Adipocyte (in vitro differentiated cells): ENCODE measurements around the gene ABCG8.

Experiments
- DNase-seq: peaks from one replicate; pipeline ENCODE4 v3.0.0-alpha.2; 2015; ENCODE audit warnings: low read depth
- H3K27me3 ChIP-seq: replicated peaks from 2 replicates; pipeline ENCODE4 v1.7.0; 2013; ENCODE audit warnings: mild to moderate bottlenecking, low read length, moderate library complexity; ENCODE audit not compliant: control insufficient read depth, insufficient read depth
- H3K36me3 ChIP-seq: 2 replicates; pipeline ENCODE4 v1.7.0; 2013; ENCODE audit warnings: low read length, mild to moderate bottlenecking, moderate library complexity; ENCODE audit not compliant: control insufficient read depth, insufficient read depth, severe bottlenecking
- H3K4me1 ChIP-seq: 2 replicates; pipeline ENCODE4 v1.7.0; 2013; ENCODE audit warnings: mild to moderate bottlenecking, low read length, moderate library complexity; ENCODE audit not compliant: control insufficient read depth, insufficient read depth
- H3K4me3 ChIP-seq: 2 replicates; pipeline ENCODE4 v1.7.0; 2013; ENCODE audit warnings: mild to moderate bottlenecking, low read length, moderate library complexity
- H3K9ac ChIP-seq: 2 replicates; pipeline ENCODE4 v1.7.0; 2013; ENCODE audit warnings: mild to moderate bottlenecking, low read length, moderate library complexity
- H3K9me3 ChIP-seq: 2 replicates; pipeline ENCODE4 v1.7.0; 2013; ENCODE audit warnings: mild to moderate bottlenecking, low read length, moderate library complexity; ENCODE audit not compliant: control insufficient read depth

The ABCG8 gene

DNA sequence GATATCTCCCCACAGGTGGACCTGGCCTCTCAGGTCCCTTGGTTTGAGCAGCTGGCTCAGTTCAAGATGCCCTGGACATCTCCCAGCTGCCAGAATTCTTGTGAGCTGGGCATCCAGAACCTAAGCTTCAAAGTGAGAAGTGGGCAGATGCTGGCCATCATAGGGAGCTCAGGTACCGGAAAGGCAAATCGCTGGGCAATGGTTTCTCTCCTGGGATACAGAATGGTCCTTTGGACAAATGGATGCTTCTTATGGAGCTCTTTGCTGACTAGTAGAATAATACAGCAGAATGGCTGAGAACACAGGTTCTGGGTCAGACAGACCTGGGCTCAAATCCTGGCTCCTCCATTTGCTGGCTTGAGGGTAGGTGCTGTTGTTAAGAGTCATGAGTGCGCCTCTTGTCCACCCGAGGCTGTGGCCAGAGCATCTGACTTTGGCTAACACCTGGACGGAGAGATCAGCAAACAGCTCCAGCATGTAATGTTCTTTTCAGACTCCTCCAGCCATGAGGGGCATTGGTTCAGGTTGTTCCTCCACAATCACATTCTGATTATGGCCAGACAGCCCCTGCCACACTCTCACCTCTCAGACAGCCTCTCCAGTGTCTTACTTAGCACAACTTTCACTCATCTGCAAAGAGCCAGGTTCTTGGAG lies 7.5 kb downstream of the ABCG8 start:
- Histone ChIP-seq H3K4me1 (no peaks in the 10 kb centered on the region), H3K36me3 (no peaks in the 10 kb centered on the region), H3K27me3 (peaks cover 53% of the 10 kb centered on the region), H3K9ac (no peak overlapping the region), H3K9me3 (peaks cover 3% of the 10 kb centered on the region), H3K4me3 (no peak overlapping the region)
- no peak for DNase-seq

DNA sequence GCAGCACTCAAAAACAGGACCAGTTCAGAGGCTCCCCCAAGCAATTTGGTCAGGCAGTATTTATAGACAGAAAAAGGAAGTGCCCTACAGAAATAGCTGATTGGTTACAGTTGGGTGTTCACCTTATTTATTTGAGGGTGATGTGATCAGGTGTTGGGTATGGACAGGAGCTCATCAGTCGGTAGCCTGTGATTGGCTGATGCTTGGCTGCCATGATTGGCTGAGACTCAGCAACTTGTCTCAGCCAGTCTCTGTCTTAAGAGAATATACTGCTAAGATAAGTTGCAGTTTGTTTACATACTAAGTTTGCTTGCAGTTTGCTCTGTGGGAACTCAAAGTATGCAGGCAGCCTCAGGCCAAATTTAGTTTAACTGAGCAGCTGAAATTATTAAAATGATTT lies 9.4 kb downstream of the ABCG8 start:
- no peaks in the 10 kb centered on the region for H3K4me1 ChIP-seq
- no peak overlapping the region for H3K9ac ChIP-seq
- peaks cover 53% of the 10 kb centered on the region for H3K27me3 ChIP-seq
- peak; percentile 31 for DNase-seq
- H3K4me3 ChIP-seq = no peak overlapping the region
- H3K36me3 ChIP-seq = no peaks in the 10 kb centered on the region
- H3K9me3 ChIP-seq = peaks cover 3% of the 10 kb centered on the region

DNA sequence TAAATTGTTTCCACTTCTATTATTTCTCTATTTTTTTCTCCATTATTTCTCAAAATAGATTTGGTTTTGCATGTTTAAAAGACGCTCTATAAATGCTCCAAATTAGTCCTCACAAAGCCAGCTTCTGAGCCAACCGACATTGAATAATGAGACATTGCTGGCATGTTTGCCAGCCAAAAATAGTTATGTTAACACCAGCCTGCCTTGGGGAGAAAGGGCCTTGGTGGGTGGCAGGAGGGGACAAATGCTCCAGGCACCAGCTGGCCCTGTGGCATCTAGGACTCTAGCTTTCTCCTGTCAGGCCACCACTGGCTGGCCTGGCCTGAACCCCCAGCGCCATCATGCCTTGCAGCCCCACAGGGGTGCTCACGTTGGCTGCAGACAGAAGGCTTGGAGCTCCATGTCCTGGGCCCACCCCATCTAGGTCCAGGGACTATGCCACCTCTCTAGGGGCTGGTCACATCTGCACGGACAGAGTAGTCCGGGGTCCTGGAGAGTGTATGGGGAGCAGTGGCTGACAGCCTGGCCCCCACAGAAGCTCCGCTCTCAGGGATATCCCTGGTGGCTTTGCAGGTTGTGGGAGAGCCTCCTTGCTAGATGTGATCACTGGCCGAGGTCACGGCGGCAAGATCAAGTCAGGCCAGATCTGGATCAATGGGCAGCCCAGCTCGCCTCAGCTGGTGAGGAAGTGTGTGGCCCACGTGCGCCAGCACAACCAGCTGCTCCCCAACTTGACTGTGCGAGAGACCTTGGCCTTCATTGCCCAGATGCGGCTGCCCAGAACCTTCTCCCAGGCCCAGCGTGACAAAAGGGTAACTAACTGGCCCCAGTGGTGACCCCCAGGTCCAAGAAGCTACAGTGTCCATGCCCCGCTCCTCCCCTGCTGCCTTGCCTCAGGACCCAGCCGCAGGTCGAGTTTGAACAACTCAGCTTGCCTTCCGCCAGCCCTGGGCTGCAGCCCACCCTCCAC lies 12.5 kb downstream of the ABCG8 start:
- Histone ChIP-seq H3K4me3 (no peak overlapping the region), H3K36me3 (no peaks in the 10 kb centered on the region), H3K9me3 (no peaks in the 10 kb centered on the region), H3K9ac (no peak overlapping the region), H3K27me3 (peaks cover 68% of the 10 kb centered on the region), H3K4me1 (no peaks in the 10 kb centered on the region)
- DNase-seq = no peak

- Histone ChIP-seq H3K4me3 (no peak overlapping the region), H3K9ac (no peak overlapping the region), H3K9me3 (no peaks in the 10 kb centered on the region), H3K27me3 (peaks cover 71% of the 10 kb centered on the region), H3K36me3 (no peaks in the 10 kb centered on the region), H3K4me1 (no peaks in the 10 kb centered on the region)
- no peak for DNase-seq
Observed at GRCh38 chr2:43852196-43852730, 13.5 kb downstream of the ABCG8 start.

DNA sequence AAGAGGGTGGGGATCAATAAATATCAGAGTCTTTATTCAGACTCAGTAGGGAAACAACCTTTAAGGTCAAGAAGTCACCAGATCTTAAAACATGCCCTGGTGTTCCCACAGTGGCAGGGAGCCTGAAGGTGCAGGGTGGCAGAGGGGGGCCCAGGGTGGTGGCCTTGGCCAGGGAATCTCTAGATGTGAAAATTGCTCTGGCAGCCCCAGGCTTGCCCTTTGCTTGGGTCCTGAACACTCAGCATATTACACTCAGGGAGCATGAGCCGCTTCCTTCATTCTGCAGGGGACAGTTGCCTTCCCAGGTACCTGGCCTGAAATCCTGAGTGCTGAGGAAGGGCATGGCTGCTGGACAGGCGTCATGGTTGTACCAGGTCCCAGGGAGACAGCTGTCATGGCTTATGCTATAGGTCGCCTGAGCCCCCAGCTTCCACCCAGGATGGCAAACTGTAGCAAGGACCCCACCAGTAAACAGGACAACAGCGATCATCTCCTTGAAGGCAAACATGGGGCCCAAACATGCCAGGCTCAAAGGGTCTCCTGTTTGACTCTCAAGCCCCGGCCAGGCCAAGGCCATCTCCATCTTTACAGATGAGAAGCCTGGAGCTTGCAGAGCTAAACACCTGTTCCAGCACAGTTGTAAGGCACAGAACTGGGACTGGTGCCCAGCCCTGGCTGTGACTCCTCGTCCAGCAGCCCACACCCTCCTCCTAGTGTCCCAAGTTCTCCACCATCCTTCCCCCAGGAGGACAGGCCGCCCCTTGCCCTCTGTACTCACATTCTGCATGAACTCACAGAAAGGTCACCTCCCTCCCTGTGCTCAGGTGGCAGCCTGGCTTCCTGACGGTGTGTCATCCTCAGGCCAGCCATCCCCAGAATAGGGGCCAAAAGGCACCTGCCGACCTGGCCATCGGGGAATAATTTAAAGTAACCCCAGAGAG lies 14.6 kb downstream of the ABCG8 start:
- no peaks in the 10 kb centered on the region for H3K4me1 ChIP-seq
- H3K9me3 ChIP-seq = no peaks in the 10 kb centered on the region
- no peak for DNase-seq
- no peak overlapping the region for H3K4me3 ChIP-seq
- peaks cover 73% of the 10 kb centered on the region for H3K27me3 ChIP-seq
- no peaks in the 10 kb centered on the region for H3K36me3 ChIP-seq
- no peak overlapping the region for H3K9ac ChIP-seq

- Histone ChIP-seq H3K4me1 (no peaks in the 10 kb centered on the region), H3K9me3 (no peaks in the 10 kb centered on the region), H3K9ac (no peak overlapping the region), H3K4me3 (no peak overlapping the region), H3K27me3 (peaks cover 84% of the 10 kb centered on the region), H3K36me3 (no peaks in the 10 kb centered on the region)
- DNase-seq = no peak
Observed at GRCh38 chr2:43854671-43855070, 15.9 kb downstream of the ABCG8 start.

DNA sequence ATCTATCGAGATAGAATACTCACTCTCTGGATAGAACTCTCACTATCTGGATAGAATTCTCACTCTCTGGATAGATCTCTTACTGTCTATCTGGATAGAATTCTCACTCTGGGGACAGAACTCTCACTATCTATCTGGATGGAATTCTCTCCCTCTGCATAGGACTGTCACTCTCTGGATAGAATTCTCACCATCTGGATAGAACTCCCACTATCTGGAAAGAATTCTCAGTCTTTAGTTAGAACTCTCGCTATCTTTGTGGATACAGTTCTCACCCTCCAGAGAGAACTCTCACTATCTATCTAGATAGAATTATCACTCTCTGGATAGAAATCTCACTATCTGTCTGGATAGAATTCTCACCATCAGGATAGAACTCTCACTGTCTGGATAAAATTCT lies 16.5 kb downstream of the ABCG8 start:
- Histone ChIP-seq H3K9me3 (no peaks in the 10 kb centered on the region), H3K27me3 (peaks cover 91% of the 10 kb centered on the region)
- DNase-seq = no peak

GRCh38 chr2:43872151-43872550 lies 33.4 kb downstream of the ABCG8 start:
- no peak for DNase-seq
- no peak overlapping the region for H3K4me3 ChIP-seq
- no peaks in the 10 kb centered on the region for H3K9me3 ChIP-seq
- H3K9ac ChIP-seq = no peak overlapping the region
- no peaks in the 10 kb centered on the region for H3K36me3 ChIP-seq
- peaks cover 67% of the 10 kb centered on the region for H3K27me3 ChIP-seq
- no peaks in the 10 kb centered on the region for H3K4me1 ChIP-seq

More for the DNA sequence above, 16.5 kb downstream of the ABCG8 start:
- H3K4me3 ChIP-seq = no peak overlapping the region
- H3K36me3 ChIP-seq = no peaks in the 10 kb centered on the region
- H3K9ac ChIP-seq = no peak overlapping the region
- H3K4me1 ChIP-seq = no peaks in the 10 kb centered on the region

GRCh38 chr2:43874776-43875451 lies 36.1 kb downstream of the ABCG8 start:
- Histone ChIP-seq H3K9ac (no peak overlapping the region), H3K4me3 (no peak overlapping the region), H3K36me3 (no peaks in the 10 kb centered on the region), H3K27me3 (peaks cover 42% of the 10 kb centered on the region), H3K4me1 (no peaks in the 10 kb centered on the region), H3K9me3 (no peaks in the 10 kb centered on the region)
- DNase-seq = no peak

DNA sequence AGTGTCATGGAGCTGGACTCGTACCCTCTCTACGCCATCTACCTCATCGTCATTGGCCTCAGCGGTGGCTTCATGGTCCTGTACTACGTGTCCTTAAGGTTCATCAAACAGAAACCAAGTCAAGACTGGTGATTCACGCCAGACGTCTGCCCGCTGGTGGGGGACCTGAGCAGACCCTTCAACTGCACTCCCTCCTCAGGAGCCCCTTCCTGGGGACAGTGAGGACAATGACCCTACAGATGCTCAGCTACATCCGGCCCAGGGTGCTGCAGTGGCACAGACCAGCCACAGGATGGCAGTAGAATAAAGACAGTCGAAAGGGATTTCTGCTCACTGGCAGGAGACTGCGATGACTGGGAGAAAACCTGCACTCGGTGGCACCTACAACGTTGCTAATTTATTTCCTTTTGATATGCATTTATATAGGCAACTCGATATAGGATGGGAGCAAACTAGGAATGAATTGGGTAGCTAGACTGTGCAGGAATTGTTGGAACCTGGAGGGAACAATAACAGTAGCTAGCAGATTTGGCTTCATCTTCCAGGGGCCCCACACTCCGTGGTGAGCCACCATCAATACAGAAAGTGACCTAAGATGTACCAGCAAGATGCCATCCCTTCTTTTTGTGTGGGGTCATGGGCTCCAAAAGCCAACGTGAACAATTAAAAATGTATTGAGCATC lies 39.2 kb downstream of the ABCG8 start:
- Histone ChIP-seq H3K9me3 (no peaks in the 10 kb centered on the region), H3K9ac (no peak overlapping the region), H3K4me3 (no peak overlapping the region), H3K4me1 (peaks cover 14% of the 10 kb centered on the region), H3K27me3 (peaks cover 14% of the 10 kb centered on the region), H3K36me3 (no peaks in the 10 kb centered on the region)
- peak; percentile 78 for DNase-seq
